SK-N-DZ (cell line): ENCODE data around the gene PLCE1.

Source experiments
- DNase-seq: peaks from one replicate; pipeline ENCODE4 v3.0.0-alpha.2; 2015; ENCODE audit warnings: low spot score

The PLCE1 gene

GRCh38 chr10:94018107-94018506 is 24.4 kb downstream of the PLCE1 start:
- no peak for DNase-seq

GRCh38 chr10:94023906-94024305 is 30.2 kb downstream of the PLCE1 start:
- DNase-seq: no peak

- no peak for DNase-seq
These were observed 30.7 kb downstream of the PLCE1 start for GRCh38 chr10:94024407-94024806.

- no peak for DNase-seq
These were observed 32.1 kb downstream of the PLCE1 start for GRCh38 chr10:94025806-94026205.

- DNase-seq: no peak
These were observed 33.5 kb downstream of the PLCE1 start for GRCh38 chr10:94027197-94027596.

- DNase-seq: no peak
These were observed 36.2 kb downstream of the PLCE1 start for GRCh38 chr10:94029955-94030354.

- no peak for DNase-seq
These were observed 42.4 kb downstream of the PLCE1 start for GRCh38 chr10:94035982-94036765.

- DNase-seq: no peak
These were observed 43.0 kb downstream of the PLCE1 start for GRCh38 chr10:94036766-94037033.

- no peak for DNase-seq
These were observed 43.6 kb downstream of the PLCE1 start for GRCh38 chr10:94037286-94037685.

GRCh38 chr10:94038024-94038423 is 44.3 kb downstream of the PLCE1 start:
- no peak for DNase-seq

GRCh38 chr10:94041206-94041605 is 47.5 kb downstream of the PLCE1 start:
- no peak for DNase-seq

- no peak for DNase-seq
These were observed 48.5 kb downstream of the PLCE1 start for GRCh38 chr10:94042001-94042833.

- DNase-seq: no peak
These were observed 49.1 kb downstream of the PLCE1 start for GRCh38 chr10:94042834-94043175.
